ENCODE data around the gene ARHGAP26. TPM values are rescaled to one million over a fixed set of nuclear protein-coding genes. Genes with fewer than 3 reads are reported as not detected.
"Not testable (repeated sequence)": the region's sequence is repeated elsewhere in the genome, so short reads cannot be mapped to it uniquely, and the experiment has no call there.

ARHGAP26 gene
- total RNA-seq, 1 experiment from 2014 or later = 54.3 TPM

GRCh38 chr5:142952229-142952628 is 182.1 kb downstream of the ARHGAP26 start:
- CTCF ChIA-PET = interaction anchor here (0.7 to 1.2 kb wide), 3 partner anchors 12 to 297 kb away, joined by 3 to 4 read pairs (median 4); no protein-coding TSS in a partner anchor
- intact Hi-C loops (cut with micrococcal nuclease) = no loop called here
- DNase-seq (ENCODE audit: unreplicated experiment) = no peak
- no TSS peak for BruUV-seq (replicated peaks)
- H3K4me1 Mint-ChIP-seq (ENCODE audit: insufficient read depth, unreplicated experiment) = no peaks in the 10 kb centered on the region
- no peak overlapping the region for H3K4me3 Mint-ChIP-seq (ENCODE audit: unreplicated experiment)
- no peak for TF ChIP-seq CTCF (IDR thresholded peaks at IDR 0.05; ENCODE audit: unreplicated experiment)
- no peak overlapping the region for H3K27ac Mint-ChIP-seq (ENCODE audit: low read depth, unreplicated experiment)
- no peaks in the 10 kb centered on the region for H3K27me3 Mint-ChIP-seq (ENCODE audit: insufficient read depth, unreplicated experiment)
- no peaks in the 10 kb centered on the region for H3K9me3 Mint-ChIP-seq (ENCODE audit: unreplicated experiment)
- POLR2A ChIA-PET = interaction anchor here (1.0 kb wide), 1 partner anchor 111 kb away, joined by 3 read pairs; no protein-coding TSS in a partner anchor
- peaks cover 6% of the 10 kb centered on the region for H3K36me3 Mint-ChIP-seq (ENCODE audit: insufficient read depth, unreplicated experiment)

DNA sequence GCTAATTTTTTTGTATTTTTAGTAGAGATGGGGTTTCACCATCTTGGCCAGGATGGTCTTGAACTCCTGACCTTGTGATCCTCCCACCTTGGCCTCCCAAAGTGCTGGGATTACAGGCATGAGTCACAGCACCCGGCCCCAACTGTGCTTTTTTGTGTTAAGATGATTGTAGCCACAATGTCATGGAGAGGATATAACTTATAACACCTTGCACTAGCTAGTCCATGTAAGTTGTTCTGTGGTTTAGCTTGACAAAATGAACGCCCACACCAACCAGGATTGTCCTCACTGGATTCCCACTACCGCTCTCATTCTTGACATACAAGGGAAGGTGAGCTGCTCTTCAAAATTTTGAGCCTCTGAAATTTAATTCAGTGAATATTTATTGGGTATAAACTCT is 182.7 kb downstream of the ARHGAP26 start:
- ChIA-PET POLR2A (interaction anchor here (1.0 kb wide), 1 partner anchor 110 kb away, joined by 3 read pairs; no protein-coding TSS in a partner anchor), CTCF (interaction anchor here (0.7 to 1.4 kb wide), 3 partner anchors 12 to 297 kb away, joined by 3 to 4 read pairs (median 4); no protein-coding TSS in a partner anchor)
- BruUV-seq (replicated peaks); H3K4me1 Mint-ChIP-seq (ENCODE audit: insufficient read depth, unreplicated experiment); H3K9me3 Mint-ChIP-seq (ENCODE audit: unreplicated experiment); DNase-seq (ENCODE audit: unreplicated experiment); H3K27me3 Mint-ChIP-seq (ENCODE audit: insufficient read depth, unreplicated experiment); H3K36me3 Mint-ChIP-seq (ENCODE audit: insufficient read depth, unreplicated experiment); H3K4me3 Mint-ChIP-seq (ENCODE audit: unreplicated experiment); intact Hi-C loops (cut with micrococcal nuclease); H3K27ac Mint-ChIP-seq (ENCODE audit: low read depth, unreplicated experiment): not testable (repeated sequence)

DNA sequence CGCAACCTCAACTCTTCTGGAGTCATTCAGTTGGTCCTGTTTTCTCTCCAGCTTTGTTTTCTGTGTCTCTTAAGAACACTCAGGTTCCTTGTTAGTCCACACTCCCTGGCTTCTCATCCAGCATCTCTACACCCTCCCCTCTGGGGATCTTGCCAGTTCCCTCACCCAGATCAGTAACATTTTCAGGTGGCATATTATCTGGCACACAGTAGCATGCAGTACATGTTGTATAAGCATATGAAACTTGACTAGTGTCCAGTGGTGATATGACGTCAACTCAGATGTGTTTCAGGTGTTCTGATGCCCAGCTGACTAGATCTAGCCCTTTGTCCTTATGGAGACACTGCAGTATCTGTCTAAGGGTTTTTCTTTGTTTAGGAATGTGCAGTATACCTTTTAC is 184.3 kb downstream of the ARHGAP26 start:
- H3K4me3 Mint-ChIP-seq (ENCODE audit: unreplicated experiment) = no peak overlapping the region
- H3K36me3 Mint-ChIP-seq (ENCODE audit: insufficient read depth, unreplicated experiment) = peaks cover 6% of the 10 kb centered on the region
- TF ChIP-seq CTCF (IDR thresholded peaks at IDR 0.05; ENCODE audit: unreplicated experiment) = no peak
- BruUV-seq (replicated peaks) = no TSS peak
- no peak overlapping the region for H3K27ac Mint-ChIP-seq (ENCODE audit: low read depth, unreplicated experiment)
- no peak for DNase-seq (ENCODE audit: unreplicated experiment)
- H3K27me3 Mint-ChIP-seq (ENCODE audit: insufficient read depth, unreplicated experiment) = no peaks in the 10 kb centered on the region
- CTCF ChIA-PET = no interaction called here
- intact Hi-C loops (cut with micrococcal nuclease) = no loop called here
- POLR2A ChIA-PET = no interaction called here
- peaks cover 3% of the 10 kb centered on the region for H3K4me1 Mint-ChIP-seq (ENCODE audit: insufficient read depth, unreplicated experiment)
- H3K9me3 Mint-ChIP-seq (ENCODE audit: unreplicated experiment) = no peaks in the 10 kb centered on the region

DNA sequence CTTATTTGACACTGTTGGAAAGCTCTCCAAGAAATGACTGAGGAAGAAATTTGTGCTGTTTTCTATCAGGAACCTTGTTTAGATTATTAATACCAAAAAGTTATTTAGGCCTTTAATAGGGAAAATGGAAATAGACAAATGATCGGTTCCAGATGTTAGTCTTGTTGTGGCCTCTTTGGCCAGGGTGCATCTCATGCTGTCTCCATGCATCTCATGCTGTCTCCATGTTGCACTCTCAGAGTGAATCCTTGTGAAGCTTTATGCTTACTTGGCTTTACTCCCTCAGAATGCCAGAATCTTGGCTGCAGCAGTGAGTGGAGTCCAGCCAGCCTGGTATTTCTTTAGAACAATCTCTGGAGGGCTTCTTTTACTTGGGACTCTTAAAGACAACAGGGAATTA is 185.5 kb downstream of the ARHGAP26 start:
- BruUV-seq (replicated peaks) = no TSS peak
- intact Hi-C loops (cut with micrococcal nuclease) = no loop called here
- H3K36me3 Mint-ChIP-seq (ENCODE audit: insufficient read depth, unreplicated experiment) = peaks cover 6% of the 10 kb centered on the region
- H3K27ac Mint-ChIP-seq (ENCODE audit: low read depth, unreplicated experiment) = no peak overlapping the region
- H3K4me3 Mint-ChIP-seq (ENCODE audit: unreplicated experiment) = no peak overlapping the region
- no peak for TF ChIP-seq CTCF (IDR thresholded peaks at IDR 0.05; ENCODE audit: unreplicated experiment)
- H3K4me1 Mint-ChIP-seq (ENCODE audit: insufficient read depth, unreplicated experiment) = peaks cover 14% of the 10 kb centered on the region
- POLR2A ChIA-PET = no interaction called here
- CTCF ChIA-PET = interaction anchor here (0.6 to 1.0 kb wide), 2 partner anchors 27 to 135 kb away, joined by 3 read pairs; no protein-coding TSS in a partner anchor
- no peaks in the 10 kb centered on the region for H3K9me3 Mint-ChIP-seq (ENCODE audit: unreplicated experiment)
- H3K27me3 Mint-ChIP-seq (ENCODE audit: insufficient read depth, unreplicated experiment) = no peaks in the 10 kb centered on the region
- DNase-seq (ENCODE audit: unreplicated experiment) = no peak

Data from MCF 10A (cell line).